Rectal smooth muscle tissue (tissue), 1 donor: ENCODE results near the gene NTM.

Experiments used
- H3K27ac ChIP-seq: one replicate; pipeline ENCODE4 v1.7.0; 2013; ENCODE audit warnings: low read depth, low read length, inconsistent platforms
- H3K27me3 ChIP-seq: one replicate; pipeline ENCODE4 v1.7.0; 2013; ENCODE audit warnings: low read length; ENCODE audit not compliant: control insufficient read depth, insufficient read depth
- H3K36me3 ChIP-seq: one replicate; pipeline ENCODE4 v1.7.0; 2013; ENCODE audit warnings: low read length; ENCODE audit not compliant: control insufficient read depth, insufficient read depth
- H3K4me1 ChIP-seq: one replicate; pipeline ENCODE4 v1.7.0; 2013; ENCODE audit warnings: low read length; ENCODE audit not compliant: control insufficient read depth, insufficient read depth
- H3K4me3 ChIP-seq: one replicate; pipeline ENCODE4 v1.7.0; 2013; ENCODE audit warnings: low read length
- H3K9ac ChIP-seq: one replicate; pipeline ENCODE4 v1.7.0; 2013; ENCODE audit warnings: low read length

Gene NTM

DNA sequence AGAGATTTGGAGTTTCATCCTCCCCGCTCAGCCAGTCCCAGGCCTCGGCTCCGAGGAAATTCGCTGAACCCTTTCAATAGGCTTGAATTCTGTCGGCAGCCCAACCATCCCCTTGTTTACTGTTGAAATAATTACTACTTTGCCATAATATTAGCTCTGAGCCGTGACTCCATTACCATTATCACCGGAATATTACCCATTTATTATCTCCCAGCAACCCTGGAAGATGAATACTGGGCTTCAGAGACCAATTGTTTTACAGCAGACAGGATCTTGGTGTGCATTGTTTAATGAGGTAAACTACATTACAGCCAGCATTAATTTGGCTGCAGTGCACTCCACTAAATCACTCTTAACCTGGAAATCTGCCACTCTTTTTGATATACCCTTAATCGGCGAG is 867.4 kb downstream of the NTM start:
- Histone ChIP-seq H3K36me3 (no peaks in the 10 kb centered on the region), H3K27ac (peak overlapping the region; percentile 80), H3K4me1 (peaks cover 11% of the 10 kb centered on the region), H3K27me3 (no peaks in the 10 kb centered on the region), H3K4me3 (no peak overlapping the region), H3K9ac (no peak overlapping the region)

- Histone ChIP-seq H3K4me3 (no peak overlapping the region), H3K27me3 (no peaks in the 10 kb centered on the region), H3K9ac (no peak overlapping the region), H3K27ac (peak overlapping the region; percentile 80), H3K4me1 (peaks cover 11% of the 10 kb centered on the region), H3K36me3 (no peaks in the 10 kb centered on the region)
Observed at GRCh38 chr11:132238331-132238866, 868.0 kb downstream of the NTM start.

- H3K27ac ChIP-seq: no peak overlapping the region
- peaks cover 13% of the 10 kb centered on the region for H3K4me1 ChIP-seq
Observed at GRCh38 chr11:132240374-132240773, 870.0 kb downstream of the NTM start.

DNA sequence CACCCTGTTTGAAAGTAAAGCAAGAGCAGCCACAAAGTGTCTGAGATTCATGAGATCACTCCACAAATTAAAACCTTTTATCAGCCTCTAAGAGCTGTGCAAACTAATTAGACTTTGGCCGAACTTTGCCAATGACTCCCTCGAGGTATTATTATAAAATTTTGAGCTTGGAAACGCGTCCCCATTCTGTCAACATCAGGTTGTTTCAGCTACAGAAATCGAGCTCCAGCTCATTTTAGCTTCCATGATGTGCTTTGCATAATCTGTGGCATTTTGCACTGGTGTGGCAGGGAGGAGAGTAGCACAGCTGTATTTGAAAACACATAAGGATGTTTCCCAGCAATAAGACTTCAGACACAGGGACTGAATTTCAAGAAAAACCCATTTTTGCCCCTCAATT is 872.2 kb downstream of the NTM start:
- Histone ChIP-seq H3K27ac (no peak overlapping the region), H3K4me3 (no peak overlapping the region), H3K27me3 (no peaks in the 10 kb centered on the region), H3K9ac (no peak overlapping the region), H3K36me3 (no peaks in the 10 kb centered on the region), H3K4me1 (peaks cover 14% of the 10 kb centered on the region)

More at GRCh38 chr11:132240374-132240773, 870.0 kb downstream of the NTM start:
- H3K27me3 ChIP-seq: no peaks in the 10 kb centered on the region
- H3K9ac ChIP-seq: no peak overlapping the region
- no peaks in the 10 kb centered on the region for H3K36me3 ChIP-seq
- H3K4me3 ChIP-seq: no peak overlapping the region

GRCh38 chr11:132244846-132245245 is 874.4 kb downstream of the NTM start:
- H3K36me3 ChIP-seq: no peaks in the 10 kb centered on the region
- peak overlapping the region; percentile 26 for H3K27ac ChIP-seq
- H3K4me1 ChIP-seq: peaks cover 6% of the 10 kb centered on the region
- peak overlapping the region; percentile 24 for H3K4me3 ChIP-seq
- H3K9ac ChIP-seq: no peak overlapping the region
- H3K27me3 ChIP-seq: no peaks in the 10 kb centered on the region

- Histone ChIP-seq H3K4me1 (peaks cover 6% of the 10 kb centered on the region), H3K27me3 (no peaks in the 10 kb centered on the region), H3K36me3 (no peaks in the 10 kb centered on the region), H3K4me3 (peak overlapping the region; percentile 24), H3K27ac (peak overlapping the region; percentile 26), H3K9ac (no peak overlapping the region)
Observed at GRCh38 chr11:132245403-132246385, 875.3 kb downstream of the NTM start.

DNA sequence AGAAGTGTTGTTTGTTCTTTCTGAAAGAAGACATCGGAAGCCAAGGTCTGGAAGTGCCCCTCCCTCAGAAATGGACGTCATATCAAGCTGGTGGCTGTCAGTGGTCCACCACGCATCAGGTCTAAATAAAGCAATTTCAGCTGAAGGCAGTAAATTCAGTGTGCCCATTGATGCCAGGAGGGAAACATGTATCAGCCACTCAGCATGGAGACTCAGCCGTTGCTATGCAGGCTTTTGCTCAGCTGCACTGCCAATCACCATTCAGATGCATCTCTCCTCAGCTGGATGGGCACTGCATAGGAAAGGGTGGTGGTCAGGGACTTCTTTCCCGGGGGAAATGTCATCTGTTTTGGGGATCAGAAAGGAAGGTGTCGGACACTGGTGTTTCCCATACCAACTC is 878.2 kb downstream of the NTM start:
- Histone ChIP-seq H3K36me3 (no peaks in the 10 kb centered on the region), H3K9ac (no peak overlapping the region), H3K4me1 (peaks cover 6% of the 10 kb centered on the region), H3K4me3 (no peak overlapping the region), H3K27me3 (no peaks in the 10 kb centered on the region), H3K27ac (no peak overlapping the region)

- H3K9ac ChIP-seq: no peak overlapping the region
- H3K4me3 ChIP-seq: no peak overlapping the region
- no peaks in the 10 kb centered on the region for H3K27me3 ChIP-seq
- peaks cover 6% of the 10 kb centered on the region for H3K4me1 ChIP-seq
- H3K36me3 ChIP-seq: no peaks in the 10 kb centered on the region
- no peak overlapping the region for H3K27ac ChIP-seq
Observed at GRCh38 chr11:132249256-132249655, 878.8 kb downstream of the NTM start.

GRCh38 chr11:132251061-132251460 is 880.6 kb downstream of the NTM start:
- no peak overlapping the region for H3K27ac ChIP-seq
- peaks cover 2% of the 10 kb centered on the region for H3K4me1 ChIP-seq
- no peaks in the 10 kb centered on the region for H3K36me3 ChIP-seq
- H3K4me3 ChIP-seq: no peak overlapping the region
- no peak overlapping the region for H3K9ac ChIP-seq
- no peaks in the 10 kb centered on the region for H3K27me3 ChIP-seq

GRCh38 chr11:132253469-132254264 is 883.3 kb downstream of the NTM start:
- Histone ChIP-seq H3K27me3 (no peaks in the 10 kb centered on the region), H3K36me3 (no peaks in the 10 kb centered on the region), H3K4me1 (no peaks in the 10 kb centered on the region), H3K27ac (no peak overlapping the region), H3K9ac (no peak overlapping the region), H3K4me3 (no peak overlapping the region)

DNA sequence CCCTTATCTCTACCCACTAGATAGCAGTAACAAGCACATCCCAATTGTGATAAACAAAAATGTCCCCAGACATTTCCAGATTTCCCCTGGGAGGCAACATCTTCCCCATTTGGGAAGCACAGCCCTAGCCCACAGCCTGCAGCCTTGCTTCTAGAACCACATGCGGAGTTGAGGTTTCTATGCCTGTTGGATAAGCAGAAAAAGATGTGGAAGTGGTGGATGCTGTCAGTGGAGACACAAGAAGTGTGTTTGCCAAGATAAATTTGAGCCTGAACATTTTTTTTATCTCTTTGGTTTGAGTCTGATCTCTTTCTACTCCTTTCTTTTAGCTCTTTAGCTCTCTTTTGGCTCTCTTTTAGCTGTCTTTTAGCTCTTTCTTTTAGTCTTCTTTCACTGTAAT is 884.5 kb downstream of the NTM start:
- no peak overlapping the region for H3K9ac ChIP-seq
- H3K27me3 ChIP-seq: no peaks in the 10 kb centered on the region
- H3K4me1 ChIP-seq: no peaks in the 10 kb centered on the region
- H3K36me3 ChIP-seq: no peaks in the 10 kb centered on the region
- H3K27ac ChIP-seq: no peak overlapping the region
- no peak overlapping the region for H3K4me3 ChIP-seq

DNA sequence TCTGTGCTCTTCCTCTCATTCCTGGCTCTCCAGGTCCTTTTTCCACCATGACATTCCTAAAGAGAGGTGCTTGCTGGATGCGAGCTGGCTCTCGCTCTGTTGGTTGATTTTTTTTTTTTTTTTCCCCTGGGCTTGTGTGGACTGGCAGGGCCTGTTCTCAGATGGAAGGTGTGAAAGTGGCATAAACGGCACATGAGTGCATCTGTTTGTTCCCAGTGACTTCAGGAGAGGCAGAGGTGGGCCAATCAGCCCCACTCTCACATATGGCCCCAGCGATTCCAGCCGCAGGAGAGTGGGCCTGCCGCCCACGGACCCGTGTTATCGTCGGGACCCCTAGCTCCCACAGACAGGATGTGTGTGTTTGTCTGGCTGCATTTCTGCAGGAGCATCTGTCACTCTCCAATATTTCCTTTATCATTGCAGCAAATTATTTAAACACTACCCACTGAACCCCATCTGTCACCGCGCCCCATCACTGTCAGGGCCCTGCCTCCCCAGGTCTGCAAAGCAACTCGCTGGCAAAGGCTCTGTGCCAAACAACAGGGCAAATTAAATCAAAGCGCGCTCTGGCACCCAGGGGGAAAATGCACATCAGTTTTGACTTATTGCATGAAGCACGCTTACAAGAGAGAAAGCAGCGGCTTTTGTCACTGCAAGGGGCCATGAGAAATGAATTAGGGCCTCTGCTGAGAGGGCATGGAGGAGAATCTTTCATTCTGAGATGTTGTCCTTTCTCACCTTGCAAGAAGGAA is 886.3 kb downstream of the NTM start:
- H3K27me3 ChIP-seq: no peaks in the 10 kb centered on the region
- H3K27ac ChIP-seq: no peak overlapping the region
- H3K9ac ChIP-seq: no peak overlapping the region
- no peaks in the 10 kb centered on the region for H3K4me1 ChIP-seq
- H3K4me3 ChIP-seq: no peak overlapping the region
- no peaks in the 10 kb centered on the region for H3K36me3 ChIP-seq
